Bronchial epithelial cell (primary cell): ENCODE results near the gene REM2. TPM values are rescaled to one million over a fixed set of nuclear protein-coding genes. Genes with fewer than 3 reads are reported as not detected.

ENCODE experiments used
- DNase-seq: peaks from one replicate; pipeline ENCODE4 v3.0.0-alpha.2; 2010; ENCODE audit warnings: low read depth
- FAIRE-seq: peaks from 2 replicates; lab custom pipeline; 2011; peaks lifted over from hg19 to GRCh38; lab: Jason Lieb, UNC
- H3K27me3 ChIP-seq: 2 replicates; pipeline ENCODE4 v1.5.1; 2011; ENCODE audit warnings: low read length; ENCODE audit not compliant: control insufficient read depth, insufficient read depth
- H3K36me3 ChIP-seq: 2 replicates; pipeline ENCODE4 v1.5.1; 2011; ENCODE audit warnings: low read length; ENCODE audit not compliant: control insufficient read depth, insufficient read depth
- H3K4me3 ChIP-seq: 2 replicates; pipeline ENCODE4 v1.5.1; 2011; ENCODE audit warnings: mild to moderate bottlenecking, low read depth, low read length, control low read depth
- CTCF ChIP-seq: IDR thresholded peaks from 2 replicates; pipeline ENCODE4 v1.5.1; 2011; ENCODE audit warnings: mild to moderate bottlenecking, moderate library complexity, low read length, control low read depth, inconsistent platforms; ENCODE audit not compliant: insufficient read depth, severe bottlenecking
- total RNA-seq: library from RNA; depleted of rRNA; stranded (reverse); fragments of >200 nt; gene quantifications from 2 replicates; pipeline ENCODE4 v1.2.1, GENCODE V29; 2014

REM2 gene
- total RNA-seq, 1 donor from 2014 or later = not detected

- no peak for TF ChIP-seq CTCF
- no peak for FAIRE-seq
- DNase-seq = no peak
- H3K27me3 ChIP-seq = no peaks in the 10 kb centered on the region
- H3K4me3 ChIP-seq = no peak overlapping the region
- H3K36me3 ChIP-seq = peaks cover 19% of the 10 kb centered on the region
Measured at GRCh38 chr14:22901799-22902198, 18.8 kb downstream of the REM2 start.

GRCh38 chr14:22903742-22904087, 20.7 kb downstream of the REM2 start:
- DNase-seq (no peak), FAIRE-seq (no peak)
- Histone ChIP-seq H3K4me3 (no peak overlapping the region), H3K27me3 (no peaks in the 10 kb centered on the region), H3K36me3 (peaks cover 20% of the 10 kb centered on the region)
- TF ChIP-seq CTCF = no peak

- no peak overlapping the region for H3K4me3 ChIP-seq
- H3K36me3 ChIP-seq = peaks cover 23% of the 10 kb centered on the region
- FAIRE-seq (no peak), DNase-seq (no peak)
- TF ChIP-seq CTCF = no peak
- H3K27me3 ChIP-seq = no peaks in the 10 kb centered on the region
Measured at GRCh38 chr14:22905627-22906026, 22.6 kb downstream of the REM2 start.

GRCh38 chr14:22906073-22906472, 23.1 kb downstream of the REM2 start:
- Histone ChIP-seq H3K4me3 (no peak overlapping the region), H3K36me3 (peaks cover 21% of the 10 kb centered on the region), H3K27me3 (no peaks in the 10 kb centered on the region)
- DNase-seq = no peak
- FAIRE-seq = no peak
- no peak for TF ChIP-seq CTCF

DNA sequence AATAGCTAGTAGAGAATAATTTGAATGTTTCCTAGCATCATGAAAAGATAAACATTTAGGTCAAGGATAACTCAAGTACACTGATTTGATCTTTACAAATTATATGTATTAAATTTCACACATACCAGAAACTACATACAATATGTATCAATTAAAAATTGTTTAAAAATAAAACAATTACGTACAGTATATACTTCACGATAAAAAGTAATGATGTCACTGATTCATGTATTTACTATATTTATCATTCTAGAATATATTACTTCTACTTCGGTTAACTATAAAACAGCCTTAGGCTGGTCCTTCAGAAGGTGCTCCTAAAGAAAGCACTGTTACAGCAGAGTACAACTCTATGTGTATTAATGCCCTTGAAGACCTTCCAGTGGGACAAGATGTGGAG, 24.4 kb downstream of the REM2 start:
- DNase-seq (no peak), FAIRE-seq (no peak)
- peaks cover 19% of the 10 kb centered on the region for H3K36me3 ChIP-seq
- TF ChIP-seq CTCF = no peak
- H3K27me3 ChIP-seq = no peaks in the 10 kb centered on the region
- H3K4me3 ChIP-seq = no peak overlapping the region

DNA sequence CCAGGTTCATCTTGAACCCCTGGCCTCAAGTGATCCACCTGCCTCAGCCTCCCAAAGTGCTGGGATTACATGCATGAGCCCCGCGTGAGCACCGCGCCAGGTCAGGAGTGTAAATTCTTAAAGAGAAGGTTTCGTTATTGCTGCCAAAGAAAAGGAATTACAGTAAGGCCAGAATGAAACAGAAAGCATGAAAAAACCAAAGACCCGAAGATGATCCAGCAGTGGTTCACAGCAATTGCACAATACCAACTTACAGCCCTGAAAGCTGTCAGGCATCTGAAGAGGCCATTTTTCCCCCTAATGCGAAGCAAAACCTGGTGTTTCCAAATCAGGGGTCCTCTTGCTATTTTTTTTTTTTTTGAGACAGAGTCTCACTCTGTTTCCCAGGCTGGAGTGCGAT, 25.6 kb downstream of the REM2 start:
- H3K4me3 ChIP-seq = no peak overlapping the region
- peaks cover 16% of the 10 kb centered on the region for H3K36me3 ChIP-seq
- DNase-seq (no peak), FAIRE-seq (no peak)
- H3K27me3 ChIP-seq = no peaks in the 10 kb centered on the region
- TF ChIP-seq CTCF = no peak
